Measurements from ENCODE around the gene RAB26. TPM values are rescaled to one million over a fixed set of nuclear protein-coding genes. Genes with fewer than 3 reads are reported as not detected.

The RAB26 gene
- total and polyA plus RNA-seq, 2 of the 13 experiments (the other 11 are each of a cell fraction or from before 2014, with no cell fraction given) = 0.86 to 3.6 TPM

DNA sequence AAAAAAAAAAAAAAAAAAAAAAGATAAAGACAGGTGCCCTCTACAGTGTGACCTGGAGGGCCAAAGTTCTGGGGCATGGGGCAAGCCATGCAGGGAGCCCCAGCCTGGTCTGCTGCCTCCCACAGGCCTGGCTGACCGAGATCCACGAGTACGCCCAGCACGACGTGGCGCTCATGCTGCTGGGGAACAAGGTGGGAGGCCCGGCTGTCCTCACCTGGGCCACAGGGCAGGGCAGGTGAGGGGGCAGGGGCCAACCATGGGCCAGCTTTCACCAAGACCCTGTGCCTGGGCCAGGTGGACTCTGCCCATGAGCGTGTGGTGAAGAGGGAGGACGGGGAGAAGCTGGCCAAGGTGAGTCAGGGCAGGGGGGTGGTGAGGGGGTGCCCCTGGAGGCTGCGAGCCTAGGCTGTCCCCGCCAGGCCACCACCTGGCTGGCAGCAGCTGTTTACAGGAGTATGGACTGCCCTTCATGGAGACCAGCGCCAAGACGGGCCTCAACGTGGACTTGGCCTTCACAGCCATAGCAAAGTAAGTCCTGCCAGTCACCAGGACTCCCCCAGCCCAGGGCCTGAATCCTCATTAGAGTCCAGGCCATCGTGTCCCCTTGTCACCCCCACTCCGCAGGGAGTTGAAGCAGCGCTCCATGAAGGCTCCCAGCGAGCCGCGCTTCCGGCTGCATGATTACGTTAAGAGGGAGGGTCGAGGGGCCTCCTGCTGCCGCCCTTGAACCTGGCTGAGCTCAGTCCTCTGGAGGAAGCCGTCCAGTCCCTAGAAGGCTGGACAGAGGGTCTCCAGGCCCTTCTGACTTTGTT lies 4.5 kb downstream of the RAB26 start (continued):
- TF ChIP-seq, protein P1, sequence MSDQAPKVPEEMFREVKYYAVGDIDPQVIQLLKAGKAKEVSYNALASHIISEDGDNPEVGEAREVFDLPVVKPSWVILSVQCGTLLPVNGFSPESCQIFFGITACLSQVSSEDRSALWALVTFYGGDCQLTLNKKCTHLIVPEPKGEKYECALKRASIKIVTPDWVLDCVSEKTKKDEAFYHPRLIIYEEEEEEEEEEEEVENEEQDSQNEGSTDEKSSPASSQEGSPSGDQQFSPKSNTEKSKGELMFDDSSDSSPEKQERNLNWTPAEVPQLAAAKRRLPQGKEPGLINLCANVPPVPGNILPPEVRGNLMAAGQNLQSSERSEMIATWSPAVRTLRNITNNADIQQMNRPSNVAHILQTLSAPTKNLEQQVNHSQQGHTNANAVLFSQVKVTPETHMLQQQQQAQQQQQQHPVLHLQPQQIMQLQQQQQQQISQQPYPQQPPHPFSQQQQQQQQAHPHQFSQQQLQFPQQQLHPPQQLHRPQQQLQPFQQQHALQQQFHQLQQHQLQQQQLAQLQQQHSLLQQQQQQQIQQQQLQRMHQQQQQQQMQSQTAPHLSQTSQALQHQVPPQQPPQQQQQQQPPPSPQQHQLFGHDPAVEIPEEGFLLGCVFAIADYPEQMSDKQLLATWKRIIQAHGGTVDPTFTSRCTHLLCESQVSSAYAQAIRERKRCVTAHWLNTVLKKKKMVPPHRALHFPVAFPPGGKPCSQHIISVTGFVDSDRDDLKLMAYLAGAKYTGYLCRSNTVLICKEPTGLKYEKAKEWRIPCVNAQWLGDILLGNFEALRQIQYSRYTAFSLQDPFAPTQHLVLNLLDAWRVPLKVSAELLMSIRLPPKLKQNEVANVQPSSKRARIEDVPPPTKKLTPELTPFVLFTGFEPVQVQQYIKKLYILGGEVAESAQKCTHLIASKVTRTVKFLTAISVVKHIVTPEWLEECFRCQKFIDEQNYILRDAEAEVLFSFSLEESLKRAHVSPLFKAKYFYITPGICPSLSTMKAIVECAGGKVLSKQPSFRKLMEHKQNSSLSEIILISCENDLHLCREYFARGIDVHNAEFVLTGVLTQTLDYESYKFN (CRISPR knock-in tag; conservative IDR thresholded peaks at IDR 0.05) = 0 out of 2 replicates have a peak, but pooled peaks have one; percentile 22
- TF ChIP-seq, protein P2, sequence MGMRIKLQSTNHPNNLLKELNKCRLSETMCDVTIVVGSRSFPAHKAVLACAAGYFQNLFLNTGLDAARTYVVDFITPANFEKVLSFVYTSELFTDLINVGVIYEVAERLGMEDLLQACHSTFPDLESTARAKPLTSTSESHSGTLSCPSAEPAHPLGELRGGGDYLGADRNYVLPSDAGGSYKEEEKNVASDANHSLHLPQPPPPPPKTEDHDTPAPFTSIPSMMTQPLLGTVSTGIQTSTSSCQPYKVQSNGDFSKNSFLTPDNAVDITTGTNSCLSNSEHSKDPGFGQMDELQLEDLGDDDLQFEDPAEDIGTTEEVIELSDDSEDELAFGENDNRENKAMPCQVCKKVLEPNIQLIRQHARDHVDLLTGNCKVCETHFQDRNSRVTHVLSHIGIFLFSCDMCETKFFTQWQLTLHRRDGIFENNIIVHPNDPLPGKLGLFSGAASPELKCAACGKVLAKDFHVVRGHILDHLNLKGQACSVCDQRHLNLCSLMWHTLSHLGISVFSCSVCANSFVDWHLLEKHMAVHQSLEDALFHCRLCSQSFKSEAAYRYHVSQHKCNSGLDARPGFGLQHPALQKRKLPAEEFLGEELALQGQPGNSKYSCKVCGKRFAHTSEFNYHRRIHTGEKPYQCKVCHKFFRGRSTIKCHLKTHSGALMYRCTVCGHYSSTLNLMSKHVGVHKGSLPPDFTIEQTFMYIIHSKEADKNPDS (CRISPR knock-in tag; IDR thresholded peaks at IDR 0.05) = no peak
- TF ChIP-seq RFX5 (IDR thresholded peaks at IDR 0.05; ENCODE audit: low read depth, low read length) (no peak), RNF2 (conservative IDR thresholded peaks at IDR 0.05; ENCODE audit: low read depth) (no peak), CBX2 (IDR thresholded peaks at IDR 0.05; ENCODE audit: low read depth, low read length) (no peak), CBX2 (CRISPR knock-in tag; IDR thresholded peaks at IDR 0.05; ENCODE audit: low read depth) (no peak), ZSCAN25 (CRISPR knock-in tag; IDR thresholded peaks at IDR 0.05) (0 out of 2 replicates have a peak, but pooled peaks have one; percentile 64), ZNF780A (CRISPR knock-in tag; IDR thresholded peaks at IDR 0.05) (no peak), MTA3 (CRISPR knock-in tag; IDR thresholded peaks at IDR 0.05) (no peak), ZNF75D (CRISPR knock-in tag; IDR thresholded peaks at IDR 0.05; ENCODE audit: borderline replicate concordance) (no peak), ZFP82 (CRISPR knock-in tag; IDR thresholded peaks at IDR 0.05; ENCODE audit: borderline replicate concordance) (no peak), ZSCAN21 (CRISPR knock-in tag; IDR thresholded peaks at IDR 0.05; ENCODE audit: borderline replicate concordance) (no peak; the same call in 1 of the 2 replicates), GLI4 (CRISPR knock-in tag; IDR thresholded peaks at IDR 0.05; ENCODE audit: borderline replicate concordance) (no peak), YEATS2 (CRISPR knock-in tag; IDR thresholded peaks at IDR 0.05; ENCODE audit: borderline replicate concordance) (no peak; the same call in 1 of the 2 replicates), RBM39 (IDR thresholded peaks at IDR 0.05; ENCODE audit: low read depth, low read length, poor library complexity, severe bottlenecking) (peak; percentile 33), WIZ (CRISPR knock-in tag; IDR thresholded peaks at IDR 0.05) (0 out of 2 replicates have a peak, but pooled peaks have one; percentile 7), ZNF543 (CRISPR knock-in tag; IDR thresholded peaks at IDR 0.05) (no peak; the same call in 1 of the 2 replicates)
- TF ChIP-seq, protein P3, sequence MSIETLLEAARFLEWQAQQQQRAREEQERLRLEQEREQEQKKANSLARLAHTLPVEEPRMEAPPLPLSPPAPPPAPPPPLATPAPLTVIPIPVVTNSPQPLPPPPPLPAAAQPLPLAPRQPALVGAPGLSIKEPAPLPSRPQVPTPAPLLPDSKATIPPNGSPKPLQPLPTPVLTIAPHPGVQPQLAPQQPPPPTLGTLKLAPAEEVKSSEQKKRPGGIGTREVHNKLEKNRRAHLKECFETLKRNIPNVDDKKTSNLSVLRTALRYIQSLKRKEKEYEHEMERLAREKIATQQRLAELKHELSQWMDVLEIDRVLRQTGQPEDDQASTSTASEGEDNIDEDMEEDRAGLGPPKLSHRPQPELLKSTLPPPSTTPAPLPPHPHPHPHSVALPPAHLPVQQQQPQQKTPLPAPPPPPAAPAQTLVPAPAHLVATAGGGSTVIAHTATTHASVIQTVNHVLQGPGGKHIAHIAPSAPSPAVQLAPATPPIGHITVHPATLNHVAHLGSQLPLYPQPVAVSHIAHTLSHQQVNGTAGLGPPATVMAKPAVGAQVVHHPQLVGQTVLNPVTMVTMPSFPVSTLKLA (IDR thresholded peaks at IDR 0.05) = no peak
- TF ChIP-seq, protein P4, sequence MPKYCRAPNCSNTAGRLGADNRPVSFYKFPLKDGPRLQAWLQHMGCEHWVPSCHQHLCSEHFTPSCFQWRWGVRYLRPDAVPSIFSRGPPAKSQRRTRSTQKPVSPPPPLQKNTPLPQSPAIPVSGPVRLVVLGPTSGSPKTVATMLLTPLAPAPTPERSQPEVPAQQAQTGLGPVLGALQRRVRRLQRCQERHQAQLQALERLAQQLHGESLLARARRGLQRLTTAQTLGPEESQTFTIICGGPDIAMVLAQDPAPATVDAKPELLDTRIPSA (CRISPR knock-in tag; IDR thresholded peaks at IDR 0.05; ENCODE audit: borderline replicate concordance) = no peak; the same call in 1 of the 2 replicates
- TF ChIP-seq, protein P5, sequence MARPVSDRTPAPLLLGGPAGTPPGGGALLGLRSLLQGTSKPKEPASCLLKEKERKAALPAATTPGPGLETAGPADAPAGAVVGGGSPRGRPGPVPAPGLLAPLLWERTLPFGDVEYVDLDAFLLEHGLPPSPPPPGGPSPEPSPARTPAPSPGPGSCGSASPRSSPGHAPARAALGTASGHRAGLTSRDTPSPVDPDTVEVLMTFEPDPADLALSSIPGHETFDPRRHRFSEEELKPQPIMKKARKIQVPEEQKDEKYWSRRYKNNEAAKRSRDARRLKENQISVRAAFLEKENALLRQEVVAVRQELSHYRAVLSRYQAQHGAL (CRISPR knock-in tag; IDR thresholded peaks at IDR 0.05; ENCODE audit: not compliant biosample characterization) = no peak
